ENCODE data around the gene CDKN2B.
A peak's percentile ranks its signal among the peaks of the same experiment; 100 is the strongest.
"Not testable (repeated sequence)": the region's sequence is repeated elsewhere in the genome, so short reads cannot be mapped to it uniquely, and the experiment has no call there.

The CDKN2B gene

GRCh38 chr9:21968331-21969010 lies 40.6 kb downstream of the CDKN2B start:
- no peak for DNase-seq

- DNase-seq, result no peak
Measured at GRCh38 chr9:21967702-21968101, 41.4 kb downstream of the CDKN2B start.

GRCh38 chr9:21967169-21967568 lies 41.9 kb downstream of the CDKN2B start:
- no peak for DNase-seq

GRCh38 chr9:21966140-21966851 lies 42.8 kb downstream of the CDKN2B start:
- DNase-seq, result no peak

- DNase-seq, result peak; percentile 58
Measured at GRCh38 chr9:21965401-21965951, 43.6 kb downstream of the CDKN2B start.

- peak; percentile 73 for DNase-seq
Measured at GRCh38 chr9:21964925-21965385, 44.1 kb downstream of the CDKN2B start.

- DNase-seq, result no peak
Measured at GRCh38 chr9:21961569-21961968, 47.5 kb downstream of the CDKN2B start.

GRCh38 chr9:21959268-21959667 lies 49.8 kb downstream of the CDKN2B start:
- DNase-seq, result not testable (repeated sequence)

GRCh38 chr9:21958833-21959232 lies 50.3 kb downstream of the CDKN2B start:
- DNase-seq, result no peak

Data from CD4-positive, alpha-beta T cell treated with Interleukin-21 for 1 hour (primary cell).